GM18508 (cell line): Measurements from ENCODE around the gene WDFY2.
A peak's percentile ranks its signal among the peaks of the same experiment; 100 is the strongest.
"Not testable (repeated sequence)": the region's sequence is repeated elsewhere in the genome, so short reads cannot be mapped to it uniquely, and the experiment has no call there.

ENCODE experiments used
- ATAC-seq: cut with Tn5 transposase; IDR thresholded peaks from one replicate; pipeline ENCODE4 v1.9.1; 2021; ENCODE audit warnings: moderate number of reproducible peaks; ENCODE audit not compliant: insufficient read depth, unreplicated experiment

The WDFY2 gene

GRCh38 chr13:51688937-51689662 is 104.8 kb downstream of the WDFY2 start:
- no peak for ATAC-seq

- ATAC-seq, result no peak
Observed at GRCh38 chr13:51689663-51689996, 105.4 kb downstream of the WDFY2 start.

- ATAC-seq, result not testable (repeated sequence)
Observed at GRCh38 chr13:51695677-51696076, 111.4 kb downstream of the WDFY2 start.

GRCh38 chr13:51697181-51697580 is 112.9 kb downstream of the WDFY2 start:
- ATAC-seq, result no peak

- no peak for ATAC-seq
Observed at GRCh38 chr13:51697855-51698254, 113.6 kb downstream of the WDFY2 start.

- no peak for ATAC-seq
Observed at GRCh38 chr13:51698352-51698751, 114.1 kb downstream of the WDFY2 start.

GRCh38 chr13:51704399-51705313 is 120.4 kb downstream of the WDFY2 start:
- ATAC-seq, result peak; percentile 64

- ATAC-seq, result no peak
Observed at GRCh38 chr13:51707461-51707860, 123.2 kb downstream of the WDFY2 start.

GRCh38 chr13:51713807-51714206 is 129.5 kb downstream of the WDFY2 start:
- no peak for ATAC-seq

- ATAC-seq, result no peak
Observed at GRCh38 chr13:51714663-51715168, 130.5 kb downstream of the WDFY2 start.

- no peak for ATAC-seq
Observed at GRCh38 chr13:51715613-51716012, 131.4 kb downstream of the WDFY2 start.

GRCh38 chr13:51717786-51718398 is 133.6 kb downstream of the WDFY2 start:
- no peak for ATAC-seq

- no peak for ATAC-seq
Observed at GRCh38 chr13:51719394-51719793, 135.1 kb downstream of the WDFY2 start.

- no peak for ATAC-seq
Observed at GRCh38 chr13:51721496-51721895, 137.2 kb downstream of the WDFY2 start.

GRCh38 chr13:51723529-51723928 is 139.3 kb downstream of the WDFY2 start:
- no peak for ATAC-seq

- no peak for ATAC-seq
Observed at GRCh38 chr13:51724721-51725120, 140.5 kb downstream of the WDFY2 start.

- no peak for ATAC-seq
Observed at GRCh38 chr13:51726446-51727193, 142.4 kb downstream of the WDFY2 start.

- no peak for ATAC-seq
Observed at GRCh38 chr13:51727634-51728274, 143.5 kb downstream of the WDFY2 start.

GRCh38 chr13:51728275-51728673 is 144.0 kb downstream of the WDFY2 start:
- no peak for ATAC-seq

GRCh38 chr13:51728972-51729371 is 144.7 kb downstream of the WDFY2 start:
- ATAC-seq, result no peak
